B cell (primary cell): ENCODE measurements around the gene PPP6R2.

Experiments
- CTCF ChIP-seq: fragments of 200-600 bp; IDR thresholded peaks from one replicate; pipeline ENCODE4 v1.8.0; 2022; ENCODE audit warnings: antibody characterized with exemption, mild to moderate bottlenecking
- EZH2 ChIP-seq: IDR thresholded peaks from 2 replicates; pipeline ENCODE4 v1.6.1; 2012; ENCODE audit warnings: borderline replicate concordance, low read depth, mild to moderate bottlenecking, moderate library complexity, low read length; ENCODE audit not compliant: insufficient read depth, poor library complexity, severe bottlenecking

DNA sequence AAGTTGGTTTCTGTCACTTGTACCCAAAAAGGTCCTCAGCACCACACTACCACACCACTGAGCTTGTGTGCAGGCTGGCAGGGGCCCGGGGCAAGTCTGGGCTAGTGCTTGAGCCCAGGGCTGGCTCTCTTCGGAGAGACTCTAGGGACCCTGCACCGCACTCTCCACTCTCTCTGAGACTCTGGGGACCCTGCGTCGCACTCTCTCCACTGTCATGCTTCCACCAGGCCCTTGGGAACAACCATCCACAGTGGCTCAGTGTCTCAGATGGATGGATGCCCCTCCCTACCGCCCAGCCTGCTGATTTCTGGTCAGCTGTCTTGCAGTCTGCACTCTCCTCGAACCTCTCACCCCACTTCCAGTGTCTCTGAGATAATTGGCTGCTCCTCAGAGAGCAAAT is 133.7 kb downstream of the PPP6R2 start:
- TF ChIP-seq CTCF (no peak), EZH2 (no peak)
